WERI-Rb-1 (cell line): Measurements from ENCODE around the gene USP32.

Experiments used
- DNase-seq: peaks from one replicate; pipeline ENCODE4 v3.0.0-alpha.2; 2020
- H3K27ac ChIP-seq: fragments of 250-450 bp; sonication (Bioruptor Pico); 2 replicates; pipeline ENCODE4 v1.5.1; 2020; ENCODE audit warnings: mild to moderate bottlenecking, moderate library complexity
- H3K27me3 ChIP-seq: fragments of 250-450 bp; sonication (Bioruptor Pico); 2 replicates; pipeline ENCODE4 v1.5.1; 2021; ENCODE audit warnings: mild to moderate bottlenecking, low read depth, moderate library complexity; ENCODE audit not compliant: insufficient read depth, severe bottlenecking
- H3K36me3 ChIP-seq: fragments of 250-450 bp; sonication (Bioruptor Pico); 2 replicates; pipeline ENCODE4 v1.5.1; 2020; ENCODE audit warnings: mild to moderate bottlenecking, moderate library complexity
- H3K4me3 ChIP-seq: 2 replicates; pipeline ENCODE4 v1.5.1; 2011; ENCODE audit warnings: low read depth, mild to moderate bottlenecking, control low read depth, low read length
- H3K9me3 ChIP-seq: fragments of 250-450 bp; sonication (Bioruptor Pico); 2 replicates; pipeline ENCODE4 v1.5.1; 2021; ENCODE audit warnings: mild to moderate bottlenecking, moderate library complexity; ENCODE audit not compliant: severe bottlenecking
- TF ChIP-seq, protein P1 (sequence below): IDR thresholded peaks from 2 replicates; pipeline ENCODE4 v1.5.1; 2011; ENCODE audit warnings: low read depth, mild to moderate bottlenecking, control low read depth, inconsistent platforms, low read length

The USP32 gene

DNA sequence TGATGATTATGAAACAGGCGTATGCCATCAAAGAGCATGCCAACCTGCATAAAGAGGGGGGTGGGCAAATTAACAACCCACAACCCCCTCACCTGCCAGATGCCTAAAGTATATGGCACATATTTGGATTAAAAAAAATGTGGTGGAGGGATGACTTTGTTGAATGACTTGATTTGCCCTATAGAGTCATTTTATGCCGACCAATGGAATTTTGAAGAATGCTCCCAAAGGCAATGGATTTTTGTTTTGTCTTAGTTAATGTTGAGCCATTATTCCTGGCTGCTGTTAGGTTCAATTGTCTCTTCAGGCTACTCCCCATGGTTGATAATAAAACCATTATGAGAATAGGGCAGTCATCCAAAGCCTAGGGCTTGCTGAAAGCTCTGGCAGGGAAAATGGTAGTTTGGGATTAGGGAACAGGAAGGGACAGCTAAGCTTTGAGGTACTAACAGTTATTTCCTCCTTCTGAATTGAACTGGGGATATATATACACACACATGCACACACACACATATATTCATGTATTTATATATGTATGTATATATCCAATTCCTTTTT is 24.5 kb upstream of the USP32 start:
- H3K9me3 ChIP-seq = peaks cover 2% of the 10 kb centered on the region
- H3K27ac ChIP-seq = no peak overlapping the region
- TF ChIP-seq, protein P1, sequence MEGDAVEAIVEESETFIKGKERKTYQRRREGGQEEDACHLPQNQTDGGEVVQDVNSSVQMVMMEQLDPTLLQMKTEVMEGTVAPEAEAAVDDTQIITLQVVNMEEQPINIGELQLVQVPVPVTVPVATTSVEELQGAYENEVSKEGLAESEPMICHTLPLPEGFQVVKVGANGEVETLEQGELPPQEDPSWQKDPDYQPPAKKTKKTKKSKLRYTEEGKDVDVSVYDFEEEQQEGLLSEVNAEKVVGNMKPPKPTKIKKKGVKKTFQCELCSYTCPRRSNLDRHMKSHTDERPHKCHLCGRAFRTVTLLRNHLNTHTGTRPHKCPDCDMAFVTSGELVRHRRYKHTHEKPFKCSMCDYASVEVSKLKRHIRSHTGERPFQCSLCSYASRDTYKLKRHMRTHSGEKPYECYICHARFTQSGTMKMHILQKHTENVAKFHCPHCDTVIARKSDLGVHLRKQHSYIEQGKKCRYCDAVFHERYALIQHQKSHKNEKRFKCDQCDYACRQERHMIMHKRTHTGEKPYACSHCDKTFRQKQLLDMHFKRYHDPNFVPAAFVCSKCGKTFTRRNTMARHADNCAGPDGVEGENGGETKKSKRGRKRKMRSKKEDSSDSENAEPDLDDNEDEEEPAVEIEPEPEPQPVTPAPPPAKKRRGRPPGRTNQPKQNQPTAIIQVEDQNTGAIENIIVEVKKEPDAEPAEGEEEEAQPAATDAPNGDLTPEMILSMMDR = no peak
- no peaks in the 10 kb centered on the region for H3K27me3 ChIP-seq
- no peak overlapping the region for H3K4me3 ChIP-seq
- DNase-seq = no peak
- no peaks in the 10 kb centered on the region for H3K36me3 ChIP-seq

DNA sequence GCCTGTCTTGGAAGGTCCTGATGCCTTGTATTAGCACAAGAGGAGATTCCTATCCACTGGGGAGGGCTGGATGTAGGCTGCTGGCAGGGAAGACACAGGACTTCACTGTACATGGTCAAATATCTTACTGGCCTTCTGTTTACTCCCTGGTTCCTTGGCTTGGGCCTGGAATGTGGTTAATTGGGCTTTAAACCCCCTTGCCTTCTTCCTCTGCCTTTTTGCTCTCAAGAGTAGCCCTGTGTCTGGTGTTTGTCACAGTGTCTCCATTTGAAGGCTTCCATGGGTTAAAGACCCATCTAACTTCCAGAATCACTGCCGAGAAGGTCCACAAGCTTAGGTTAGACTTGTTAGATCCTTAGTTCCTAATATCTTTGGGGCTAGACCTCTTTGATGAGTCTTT is 23.2 kb upstream of the USP32 start:
- H3K27ac ChIP-seq = no peak overlapping the region
- DNase-seq = no peak
- H3K4me3 ChIP-seq = no peak overlapping the region
- TF ChIP-seq, protein P1 = no peak
- no peaks in the 10 kb centered on the region for H3K27me3 ChIP-seq
- peaks cover 4% of the 10 kb centered on the region for H3K9me3 ChIP-seq
- H3K36me3 ChIP-seq = no peaks in the 10 kb centered on the region

DNA sequence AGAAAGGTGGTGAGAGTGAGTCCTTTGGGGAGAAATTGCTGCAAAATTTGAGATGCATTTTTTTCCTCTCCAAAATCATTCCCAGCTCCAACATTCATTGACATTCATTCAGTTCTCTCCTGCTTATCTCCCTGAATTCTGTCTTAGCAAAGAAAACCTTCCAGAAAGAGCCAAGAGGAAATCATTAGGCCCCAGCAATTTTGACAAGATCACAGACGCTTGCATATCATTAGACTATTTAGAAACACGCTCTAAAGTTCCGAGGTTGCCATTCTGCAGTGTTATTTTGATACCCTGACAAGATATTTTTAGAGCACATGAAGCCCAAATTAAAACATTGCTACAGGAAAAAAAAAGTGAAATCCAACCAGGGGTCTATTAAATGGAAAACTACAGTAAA is 20.8 kb upstream of the USP32 start:
- H3K27me3 ChIP-seq = no peaks in the 10 kb centered on the region
- no peak overlapping the region for H3K4me3 ChIP-seq
- peaks cover 4% of the 10 kb centered on the region for H3K9me3 ChIP-seq
- no peaks in the 10 kb centered on the region for H3K36me3 ChIP-seq
- H3K27ac ChIP-seq = no peak overlapping the region
- TF ChIP-seq, protein P1 = no peak
- no peak for DNase-seq

DNA sequence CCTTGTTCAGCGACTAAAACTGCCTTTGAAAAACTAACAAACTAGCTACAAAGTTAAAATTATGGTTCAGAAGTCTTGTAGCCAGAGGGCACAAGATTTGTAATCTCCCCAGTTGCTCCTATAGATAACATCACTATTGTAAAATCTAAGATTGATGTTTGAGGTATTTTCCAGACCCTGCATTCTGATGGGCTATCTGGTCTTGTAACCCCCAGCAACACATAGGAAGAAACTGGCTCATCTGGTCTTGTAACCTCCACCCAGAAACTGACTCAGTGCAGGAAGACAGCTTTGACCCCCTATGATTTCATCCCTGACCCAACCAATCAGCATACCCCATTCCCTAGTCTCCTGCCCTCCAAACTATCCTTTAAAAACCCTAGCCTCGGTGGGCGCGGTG is 18.1 kb upstream of the USP32 start:
- H3K4me3 ChIP-seq = no peak overlapping the region
- H3K27me3 ChIP-seq = no peaks in the 10 kb centered on the region
- DNase-seq = no peak
- peaks cover 4% of the 10 kb centered on the region for H3K9me3 ChIP-seq
- no peak overlapping the region for H3K27ac ChIP-seq
- no peaks in the 10 kb centered on the region for H3K36me3 ChIP-seq
- TF ChIP-seq, protein P1 = no peak

DNA sequence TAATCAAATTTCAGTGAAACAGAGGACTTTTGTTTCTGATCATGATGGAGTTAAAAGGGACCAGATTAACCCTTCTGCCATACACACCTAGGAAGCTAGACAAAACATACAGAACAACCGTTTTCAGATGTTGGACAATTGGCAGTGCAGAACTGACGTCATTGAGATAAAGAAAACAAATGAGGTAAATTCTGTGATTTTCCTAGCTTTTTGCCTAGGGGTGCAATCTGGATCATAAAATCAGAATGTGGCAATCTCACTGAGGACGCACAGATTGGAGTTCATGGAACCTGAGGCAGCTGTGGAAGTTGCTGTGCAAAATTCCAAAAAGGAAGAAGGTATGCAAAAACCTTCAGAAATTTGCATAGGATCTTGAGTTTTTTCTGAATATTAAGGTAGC is 15.0 kb upstream of the USP32 start:
- Histone ChIP-seq H3K27me3 (no peaks in the 10 kb centered on the region), H3K27ac (no peak overlapping the region), H3K4me3 (no peak overlapping the region), H3K9me3 (peaks cover 4% of the 10 kb centered on the region), H3K36me3 (no peaks in the 10 kb centered on the region)
- no peak for DNase-seq
- TF ChIP-seq, protein P1 = no peak

DNA sequence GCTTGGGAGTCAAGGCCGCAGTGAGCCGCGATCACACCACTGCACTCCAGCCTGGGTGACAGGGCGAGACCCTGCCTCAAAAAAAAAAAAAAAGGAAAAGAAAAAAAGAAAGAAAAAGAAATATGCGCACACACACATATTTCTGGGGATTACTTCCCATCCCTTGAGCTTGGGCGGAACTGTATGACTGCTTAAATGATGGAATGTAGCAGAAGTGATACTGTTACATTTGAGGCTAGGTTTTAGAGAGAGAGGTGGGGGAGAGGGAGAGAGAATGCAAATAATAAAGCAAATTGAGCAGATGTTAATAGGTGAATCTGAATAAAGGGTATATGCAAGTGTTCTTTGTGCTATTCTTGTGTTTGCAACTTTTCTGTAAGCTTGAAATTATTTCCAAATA is 12.0 kb upstream of the USP32 start:
- H3K36me3 ChIP-seq = no peaks in the 10 kb centered on the region
- no peaks in the 10 kb centered on the region for H3K27me3 ChIP-seq
- no peak overlapping the region for H3K27ac ChIP-seq
- no peaks in the 10 kb centered on the region for H3K9me3 ChIP-seq
- no peak overlapping the region for H3K4me3 ChIP-seq
- no peak for DNase-seq
- TF ChIP-seq, protein P1 = no peak
